Left ventricle myocardium inferior (tissue), 1 donor: ENCODE measurements around the gene PCDHA1. TPM values are rescaled to one million over a fixed set of nuclear protein-coding genes. Genes with fewer than 3 reads are reported as not detected.

Source experiments
- DNase-seq: peaks from one replicate; pipeline ENCODE4 v3.0.0-alpha.2; 2020
- H3K27ac ChIP-seq: fragments of 200-600 bp; replicated peaks from 2 replicates; pipeline ENCODE4 v1.8.0; 2021
- H3K27me3 ChIP-seq: fragments of 200-600 bp; 2 replicates; pipeline ENCODE4 v1.8.0; 2021; ENCODE audit warnings: low read depth
- H3K36me3 ChIP-seq: fragments of 200-600 bp; 2 replicates; pipeline ENCODE4 v1.8.0; 2021
- H3K4me1 ChIP-seq: fragments of 200-600 bp; 2 replicates; pipeline ENCODE4 v1.8.0; 2021
- H3K4me3 ChIP-seq: fragments of 200-600 bp; 2 replicates; pipeline ENCODE4 v1.8.0; 2021; ENCODE audit warnings: mild to moderate bottlenecking, moderate library complexity
- H3K9me3 ChIP-seq: fragments of 200-600 bp; replicated peaks from 2 replicates; pipeline ENCODE4 v1.8.0; 2021
- intact Hi-C: fragments of 100-400 bp; cut with micrococcal nuclease; formaldehyde crosslinking; loops from one replicate; pipeline ENCODE4 v1.11.0; 2022
- total RNA-seq: library from RNA; stranded (reverse); fragmentation: NEBNext Ultra II Directional; extraction: Animal tissue kit (Norgen Biotek cat#: 25700); gene quantifications from one replicate; pipeline ENCODE4 v1.2.1, GENCODE V29; 2021
- TF ChIP-seq, protein P1 (sequence below): fragments of 200-600 bp; IDR thresholded peaks from 2 replicates; pipeline ENCODE4 v1.8.0; 2021; ENCODE audit warnings: antibody characterized with exemption, mild to moderate bottlenecking, borderline replicate concordance
- donor health status: DM: no; HTN: yes; CAD: no; lungs with severe emphysema.

PCDHA1 gene
- total RNA-seq, 1 donor from 2014 or later = not detected

DNA sequence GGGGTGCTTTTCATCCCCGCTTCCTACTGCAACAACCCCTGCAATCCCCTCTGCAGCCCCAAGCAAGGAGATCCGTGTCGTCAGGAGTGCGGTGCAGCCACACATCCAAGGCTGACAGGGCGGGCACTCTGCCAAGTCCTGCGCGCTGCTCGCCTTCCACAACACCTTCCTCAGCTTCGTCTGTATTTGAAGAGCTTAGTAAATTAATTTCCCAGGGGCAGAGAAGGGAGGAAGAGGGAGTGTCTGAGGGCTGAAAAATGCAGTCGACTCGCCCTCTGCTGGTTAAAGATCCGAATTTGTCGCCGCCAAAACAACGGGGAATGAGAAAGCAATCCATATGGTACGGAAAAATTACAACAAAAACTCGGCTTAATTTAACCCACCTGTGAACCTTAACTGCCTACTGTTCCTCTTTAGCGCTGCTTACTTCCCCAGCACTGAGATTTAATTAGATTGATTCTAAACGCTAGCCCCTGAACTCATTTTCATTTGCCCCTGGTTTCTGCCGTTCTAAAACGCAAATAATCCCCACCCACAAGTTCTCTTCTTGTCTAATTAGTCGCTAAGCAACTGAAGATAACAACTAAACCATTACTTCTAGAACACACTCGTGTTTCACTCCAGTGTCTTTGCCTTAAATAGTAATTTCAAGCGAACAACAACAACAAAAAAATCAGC, 254.3 kb downstream of the PCDHA1 start:
- intact Hi-C loops = no loop called here
- TF ChIP-seq, protein P1, sequence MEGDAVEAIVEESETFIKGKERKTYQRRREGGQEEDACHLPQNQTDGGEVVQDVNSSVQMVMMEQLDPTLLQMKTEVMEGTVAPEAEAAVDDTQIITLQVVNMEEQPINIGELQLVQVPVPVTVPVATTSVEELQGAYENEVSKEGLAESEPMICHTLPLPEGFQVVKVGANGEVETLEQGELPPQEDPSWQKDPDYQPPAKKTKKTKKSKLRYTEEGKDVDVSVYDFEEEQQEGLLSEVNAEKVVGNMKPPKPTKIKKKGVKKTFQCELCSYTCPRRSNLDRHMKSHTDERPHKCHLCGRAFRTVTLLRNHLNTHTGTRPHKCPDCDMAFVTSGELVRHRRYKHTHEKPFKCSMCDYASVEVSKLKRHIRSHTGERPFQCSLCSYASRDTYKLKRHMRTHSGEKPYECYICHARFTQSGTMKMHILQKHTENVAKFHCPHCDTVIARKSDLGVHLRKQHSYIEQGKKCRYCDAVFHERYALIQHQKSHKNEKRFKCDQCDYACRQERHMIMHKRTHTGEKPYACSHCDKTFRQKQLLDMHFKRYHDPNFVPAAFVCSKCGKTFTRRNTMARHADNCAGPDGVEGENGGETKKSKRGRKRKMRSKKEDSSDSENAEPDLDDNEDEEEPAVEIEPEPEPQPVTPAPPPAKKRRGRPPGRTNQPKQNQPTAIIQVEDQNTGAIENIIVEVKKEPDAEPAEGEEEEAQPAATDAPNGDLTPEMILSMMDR = peak; percentile 45
- Histone ChIP-seq H3K27me3 (peaks cover 30% of the 10 kb centered on the region), H3K36me3 (no peaks in the 10 kb centered on the region), H3K4me3 (peak overlapping the region; percentile 53), H3K4me1 (peaks cover 13% of the 10 kb centered on the region), H3K27ac (no peak overlapping the region), H3K9me3 (no peaks in the 10 kb centered on the region)
- DNase-seq = peak; percentile 20

GRCh38 chr5:141040771-141041426, 255.0 kb downstream of the PCDHA1 start:
- peaks cover 13% of the 10 kb centered on the region for H3K4me1 ChIP-seq
- no peaks in the 10 kb centered on the region for H3K36me3 ChIP-seq
- peak overlapping the region; percentile 53 for H3K4me3 ChIP-seq
- no peaks in the 10 kb centered on the region for H3K9me3 ChIP-seq
- intact Hi-C loops = no loop called here
- H3K27ac ChIP-seq = no peak overlapping the region
- peak; percentile 88 for DNase-seq
- TF ChIP-seq, protein P1 = peak; percentile 68
- peaks cover 37% of the 10 kb centered on the region for H3K27me3 ChIP-seq

DNA sequence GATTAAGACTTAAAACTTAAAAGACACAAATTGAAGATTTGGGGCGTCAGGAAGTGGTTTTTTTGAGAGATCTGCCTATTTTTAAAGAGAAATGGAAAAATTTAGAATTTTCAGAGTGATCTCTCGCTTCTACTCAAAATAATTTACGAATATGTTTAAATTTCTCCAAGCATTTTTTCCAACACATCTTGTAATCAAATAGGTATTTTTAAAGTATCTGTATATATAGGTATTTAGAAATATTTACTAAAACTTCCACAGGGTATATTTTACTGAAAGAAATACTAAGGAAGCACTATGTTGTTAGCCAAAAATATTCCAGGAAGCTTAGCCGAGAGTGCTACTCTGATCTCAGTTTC, 255.5 kb downstream of the PCDHA1 start:
- intact Hi-C loops = no loop called here
- TF ChIP-seq, protein P1 = no peak
- H3K27ac ChIP-seq = no peak overlapping the region
- no peak overlapping the region for H3K4me3 ChIP-seq
- H3K36me3 ChIP-seq = no peaks in the 10 kb centered on the region
- DNase-seq = no peak
- H3K4me1 ChIP-seq = peaks cover 13% of the 10 kb centered on the region
- no peaks in the 10 kb centered on the region for H3K9me3 ChIP-seq
- peaks cover 42% of the 10 kb centered on the region for H3K27me3 ChIP-seq

DNA sequence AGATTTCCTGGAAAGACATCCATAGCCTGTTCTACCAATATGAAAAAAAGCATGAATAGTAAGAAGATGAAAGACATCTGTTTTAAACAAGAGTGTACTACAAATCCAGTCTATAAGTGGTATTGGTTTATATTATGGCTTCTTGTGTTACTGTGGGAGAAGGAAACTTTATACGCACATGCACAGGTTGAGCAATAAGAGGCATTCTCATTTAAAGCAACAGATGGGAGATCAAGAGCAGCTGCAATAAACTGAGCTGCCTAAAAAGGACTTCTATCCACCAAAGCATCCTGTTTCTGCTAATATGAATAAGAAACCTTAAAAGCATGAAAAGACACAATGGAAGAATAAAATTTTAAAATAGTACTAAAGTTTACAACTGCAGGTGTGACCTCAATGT, 256.6 kb downstream of the PCDHA1 start:
- Histone ChIP-seq H3K27ac (no peak overlapping the region), H3K9me3 (no peaks in the 10 kb centered on the region), H3K27me3 (peaks cover 53% of the 10 kb centered on the region), H3K4me3 (no peak overlapping the region), H3K36me3 (no peaks in the 10 kb centered on the region), H3K4me1 (peaks cover 13% of the 10 kb centered on the region)
- no peak for DNase-seq
- intact Hi-C loops = no loop called here
- TF ChIP-seq, protein P1 = no peak

- H3K27me3 ChIP-seq = peaks cover 92% of the 10 kb centered on the region
Measured at GRCh38 chr5:141050622-141051520, 264.9 kb downstream of the PCDHA1 start, which contains the start of gene PCDHB1. TSS of gene PCDHB1 (plus strand) at chr5:141051374. CDS start at chr5:141051471, 97 bp downstream.

More at GRCh38 chr5:141050622-141051520, 264.9 kb downstream of the PCDHA1 start, which contains the start of gene PCDHB1:
- Histone ChIP-seq H3K4me3 (peak within 1 kb of the TSS; percentile 62), H3K27ac (no peak within 1 kb of the TSS), H3K36me3 (no peaks in the 10 kb centered on the region), H3K4me1 (peaks cover 8% of the 10 kb centered on the region), H3K9me3 (no peaks in the 10 kb centered on the region)
- no peak for DNase-seq
- intact Hi-C loops = no loop called here
- TF ChIP-seq, protein P1 = no peak
